GM19438 (cell line): Measurements from ENCODE around the gene GSN.

Source experiments
- ATAC-seq: cut with Tn5 transposase; IDR thresholded peaks from one replicate; pipeline ENCODE4 v1.9.1; 2021; ENCODE audit warnings: low read depth; ENCODE audit not compliant: unreplicated experiment

The GSN gene

GRCh38 chr9:121271368-121272341 lies 3.7 kb downstream of the GSN start:
- no peak for ATAC-seq

GRCh38 chr9:121272401-121272948 lies 4.5 kb downstream of the GSN start:
- ATAC-seq, result no peak

GRCh38 chr9:121273064-121273775 lies 5.3 kb downstream of the GSN start:
- ATAC-seq, result no peak

GRCh38 chr9:121274851-121275250 lies 6.9 kb downstream of the GSN start:
- ATAC-seq, result no peak

GRCh38 chr9:121275781-121276658 lies 8.1 kb downstream of the GSN start:
- ATAC-seq, result no peak

GRCh38 chr9:121277026-121277425 lies 9.1 kb downstream of the GSN start:
- no peak for ATAC-seq

- ATAC-seq, result no peak
These were observed 9.7 kb downstream of the GSN start for GRCh38 chr9:121277518-121278295.

- no peak for ATAC-seq
These were observed 10.7 kb downstream of the GSN start for GRCh38 chr9:121278477-121279261.

- ATAC-seq, result no peak
These were observed 11.9 kb downstream of the GSN start for GRCh38 chr9:121279776-121280388.

- ATAC-seq, result no peak
These were observed 13.0 kb downstream of the GSN start for GRCh38 chr9:121280715-121281613.

GRCh38 chr9:121281614-121282276 lies 13.8 kb downstream of the GSN start:
- no peak for ATAC-seq

GRCh38 chr9:121282277-121283079 lies 14.5 kb downstream of the GSN start:
- no peak for ATAC-seq

GRCh38 chr9:121283080-121283398 lies 15.1 kb downstream of the GSN start:
- ATAC-seq, result no peak

- ATAC-seq, result no peak
These were observed 16.1 kb downstream of the GSN start for GRCh38 chr9:121283856-121284732.

GRCh38 chr9:121284733-121285451 lies 16.9 kb downstream of the GSN start:
- ATAC-seq, result no peak
